NCI-H82 treated with DMSO at 0.1 percent for 48 hours (cell line): Measurements from ENCODE around the gene INCA1.

Experiments
- DNase-seq: peaks from one replicate; lab custom pipeline; 2025; ENCODE audit not compliant: unreplicated experiment; lab: John Stamatoyannopoulos, UW

Gene INCA1

DNA sequence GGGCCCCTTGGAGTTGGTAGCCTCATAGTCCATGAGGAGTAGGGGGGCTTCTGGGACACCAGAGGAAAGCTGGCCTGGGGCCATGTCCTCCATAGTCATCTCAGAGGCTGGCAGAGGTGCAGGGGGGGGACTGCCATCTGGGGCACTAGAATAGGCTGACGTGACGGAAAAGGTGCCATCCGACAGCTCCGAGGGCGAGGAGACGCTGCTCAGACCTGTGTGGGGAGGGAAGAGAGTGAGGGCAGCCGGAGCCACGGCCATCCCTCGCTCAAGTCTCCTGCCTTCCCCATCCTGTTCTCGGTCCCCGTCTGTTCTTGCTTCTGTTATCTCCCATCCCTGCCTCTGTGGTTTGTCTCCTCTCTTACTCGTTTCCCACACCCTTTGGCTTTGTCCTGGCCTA, 25.0 kb downstream of the INCA1 start:
- no peak for DNase-seq

DNA sequence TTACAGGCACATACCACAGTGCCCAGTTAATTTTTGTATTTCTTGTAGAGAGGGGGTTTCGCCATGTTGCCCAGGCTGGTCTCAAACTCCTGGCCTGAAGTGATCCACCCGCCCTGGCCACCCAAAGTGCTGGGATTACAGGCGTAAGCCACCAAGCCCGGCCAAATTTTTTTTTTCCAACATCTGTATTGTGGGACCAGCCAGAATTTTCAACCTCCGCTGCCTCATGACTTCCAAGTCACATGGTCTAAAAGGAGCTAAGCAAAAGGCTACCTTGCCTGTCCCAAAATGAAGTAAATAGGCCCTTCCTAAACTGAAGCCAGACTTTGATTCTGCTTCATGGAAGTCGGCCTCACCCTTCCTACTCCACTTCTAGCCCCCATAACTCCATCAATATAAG, 25.5 kb downstream of the INCA1 start:
- no peak for DNase-seq

DNA sequence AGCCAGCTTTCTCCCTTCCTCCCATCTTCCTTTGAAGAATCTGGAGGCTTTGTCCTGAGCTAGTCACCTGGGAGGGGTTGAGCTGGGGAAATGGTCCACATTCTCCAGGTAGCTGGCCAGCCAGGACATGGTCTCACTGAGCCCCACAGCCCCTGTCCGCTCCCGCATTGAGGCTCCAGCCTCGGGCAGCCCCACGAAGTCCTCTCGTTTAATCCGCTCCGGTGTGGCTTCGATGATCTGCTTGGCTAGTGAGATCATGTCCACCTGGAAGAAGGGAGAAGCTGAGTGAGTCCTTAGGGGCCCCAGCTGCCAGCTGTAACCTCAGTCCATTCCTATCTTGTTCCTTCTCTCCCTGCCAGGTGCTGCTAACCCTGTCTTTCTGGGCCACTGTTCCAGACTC, 27.0 kb downstream of the INCA1 start:
- DNase-seq, result no peak

DNA sequence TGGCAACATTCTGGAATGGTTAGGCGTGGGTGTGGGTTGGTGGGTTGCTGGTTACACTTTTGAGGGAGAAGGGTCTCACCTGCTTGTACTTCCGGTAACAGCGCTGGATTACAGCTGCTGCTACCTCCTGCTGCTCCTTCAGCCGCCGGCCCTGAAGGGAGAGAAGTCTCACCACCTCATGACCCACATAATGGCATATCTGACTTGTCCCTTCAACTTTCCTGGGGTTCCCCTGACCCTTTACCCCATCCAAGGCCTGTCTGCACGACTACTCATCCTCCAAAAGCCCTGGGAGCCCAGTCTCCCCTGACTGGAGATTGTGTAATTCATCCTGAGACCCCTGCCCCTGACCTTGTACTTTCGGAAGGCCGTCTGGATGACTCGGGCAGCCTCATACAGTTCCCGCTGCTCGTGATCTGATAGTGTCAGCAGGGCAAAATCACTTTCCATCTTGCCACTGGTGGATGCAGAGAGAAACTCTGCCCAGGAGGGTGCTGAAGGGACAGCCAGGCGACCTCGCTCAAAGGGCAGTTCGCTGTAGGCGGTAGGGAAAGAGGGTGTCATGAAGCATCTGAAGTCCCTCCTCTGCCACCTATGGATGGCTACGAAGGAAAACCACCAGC, 27.7 kb downstream of the INCA1 start:
- no peak for DNase-seq

DNA sequence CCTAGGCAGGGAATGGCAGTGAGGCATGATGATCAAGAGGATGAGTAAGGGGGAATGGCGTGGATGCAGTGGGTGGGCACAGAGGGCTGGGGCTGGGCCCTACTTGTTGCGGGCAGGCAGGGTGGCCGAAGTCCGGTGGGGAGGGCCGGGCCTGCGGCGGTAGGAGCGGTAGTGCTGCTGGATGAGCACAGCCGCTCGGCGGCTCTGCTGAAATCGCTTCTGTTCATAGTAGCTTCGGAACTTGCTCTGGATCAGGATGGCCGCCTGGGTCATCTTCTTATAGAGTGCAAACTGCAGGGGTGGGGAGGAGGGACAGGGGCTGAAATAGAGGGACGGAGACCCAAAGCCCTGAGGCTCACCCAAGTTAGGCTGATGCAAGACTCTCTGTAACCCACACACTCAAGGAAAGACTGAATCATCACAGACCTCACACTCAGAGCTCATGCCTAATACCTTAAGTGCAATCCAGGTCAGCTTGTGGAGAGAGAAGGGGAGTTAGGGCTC, 28.2 kb downstream of the INCA1 start:
- DNase-seq, result no peak

DNA sequence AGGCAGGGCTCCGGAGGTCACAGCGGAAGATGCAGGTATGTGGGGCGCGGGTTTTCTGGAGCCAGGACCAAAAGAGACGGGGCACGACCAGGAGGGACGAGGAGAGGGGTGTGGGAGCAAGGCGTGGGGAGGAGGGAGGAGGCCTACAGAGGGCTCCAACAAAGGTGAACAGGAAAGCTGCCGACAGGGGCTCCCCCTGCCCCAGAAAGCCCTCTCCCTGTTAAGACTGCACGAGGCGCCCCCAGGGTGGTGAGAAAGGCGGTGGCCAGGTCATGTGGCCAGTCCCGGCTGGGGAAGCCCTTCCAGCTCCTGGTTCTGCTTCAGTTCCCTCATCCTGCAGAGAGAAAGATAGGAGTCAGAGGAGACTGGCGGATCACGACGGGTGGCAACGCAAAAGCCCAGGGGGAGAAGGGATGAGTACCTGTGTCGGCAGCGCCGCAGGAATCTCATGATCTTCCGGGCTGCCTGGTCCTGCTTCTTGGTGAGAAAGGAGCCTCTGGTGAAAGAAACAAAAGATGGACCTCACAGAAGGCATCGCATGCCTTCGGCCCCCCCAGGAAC, 28.8 kb downstream of the INCA1 start:
- DNase-seq, result no peak

DNA sequence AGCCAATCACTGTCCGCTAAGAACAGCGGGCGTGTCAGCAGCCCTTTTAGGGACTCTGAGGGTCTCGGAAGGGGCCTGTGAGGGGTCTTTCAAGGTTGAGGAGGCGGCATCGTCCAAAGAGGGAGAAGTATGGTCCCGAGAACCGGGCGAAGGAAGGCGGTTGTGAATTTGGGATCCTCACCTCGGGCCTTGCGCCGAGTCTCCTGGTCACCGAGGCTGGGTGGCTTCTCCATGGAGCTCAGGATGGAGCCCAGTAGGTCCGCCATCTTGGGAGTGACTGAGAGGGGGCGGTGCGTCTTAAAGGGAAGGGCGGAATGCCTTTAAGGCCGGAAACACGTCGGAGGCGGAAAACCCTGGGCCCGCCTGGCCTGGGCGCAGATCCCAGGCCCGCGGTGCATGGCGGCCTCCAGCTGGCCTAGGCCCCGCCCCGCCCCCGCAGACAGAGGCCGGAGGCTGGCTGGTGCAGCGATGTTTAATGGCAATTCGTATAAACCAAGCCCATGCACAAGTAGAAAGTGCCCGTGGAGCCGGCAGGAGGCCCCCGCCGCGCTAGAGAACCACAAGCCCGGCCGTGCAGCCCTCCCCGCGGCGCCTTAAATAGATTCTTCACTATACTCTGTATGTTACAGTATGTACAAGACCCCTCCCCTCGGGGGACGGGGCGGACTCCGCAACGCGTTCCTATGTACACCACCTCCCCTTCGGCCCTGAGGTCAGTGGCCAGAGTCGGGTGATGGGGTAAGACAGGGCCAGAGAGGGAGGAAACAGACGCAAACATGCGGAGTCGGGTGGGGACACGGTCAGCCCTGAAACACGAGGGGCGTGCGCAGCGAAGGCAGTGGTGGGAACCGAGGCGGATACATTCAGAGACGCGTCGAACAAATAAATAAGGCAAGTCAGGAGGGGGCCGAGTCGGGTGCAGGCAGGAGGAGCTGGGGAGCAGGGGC, 29.5 kb downstream of the INCA1 start, which contains the start of gene SPAG7:
Gene SPAG7, minus strand, starts transcription at position 279 of the 947 bp plus-strand sequence. Its CDS starts 13 bp downstream, at position 266.
- peak; percentile 95 for DNase-seq

DNA sequence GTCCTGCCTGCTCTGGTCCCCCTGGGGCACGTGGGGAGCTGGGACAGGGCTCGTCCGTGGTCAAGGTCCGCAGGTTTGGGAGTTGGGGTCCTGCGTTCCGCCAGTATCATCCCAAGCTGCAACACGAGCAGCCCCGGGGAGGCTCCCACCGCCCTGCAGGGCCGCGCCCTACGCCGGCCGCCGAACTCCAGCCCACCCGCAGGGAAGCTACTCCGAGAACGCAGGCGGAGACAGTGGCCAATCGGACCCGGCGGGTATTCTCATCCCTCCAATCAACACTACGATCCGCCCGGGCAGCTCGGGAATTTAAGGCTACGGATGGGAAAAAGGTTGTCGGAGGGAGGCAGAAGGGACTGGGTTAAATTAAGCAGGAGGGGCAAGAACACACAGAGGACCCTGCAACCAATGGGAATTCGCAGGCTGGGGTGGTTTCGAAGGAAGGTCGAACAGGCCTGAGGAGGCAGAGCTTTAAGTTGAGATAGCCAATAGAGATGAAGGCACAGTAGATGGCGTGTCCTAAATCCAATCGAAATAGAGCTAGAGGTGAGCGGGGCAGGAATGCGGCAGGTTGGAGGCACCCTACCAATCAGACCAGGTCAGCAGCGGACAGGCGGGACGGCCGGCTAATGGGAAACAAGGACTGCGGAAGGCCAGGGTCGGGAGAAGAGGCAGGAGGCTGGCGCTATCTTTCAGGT, 30.3 kb downstream of the INCA1 start:
- DNase-seq, result peak; percentile 100

DNA sequence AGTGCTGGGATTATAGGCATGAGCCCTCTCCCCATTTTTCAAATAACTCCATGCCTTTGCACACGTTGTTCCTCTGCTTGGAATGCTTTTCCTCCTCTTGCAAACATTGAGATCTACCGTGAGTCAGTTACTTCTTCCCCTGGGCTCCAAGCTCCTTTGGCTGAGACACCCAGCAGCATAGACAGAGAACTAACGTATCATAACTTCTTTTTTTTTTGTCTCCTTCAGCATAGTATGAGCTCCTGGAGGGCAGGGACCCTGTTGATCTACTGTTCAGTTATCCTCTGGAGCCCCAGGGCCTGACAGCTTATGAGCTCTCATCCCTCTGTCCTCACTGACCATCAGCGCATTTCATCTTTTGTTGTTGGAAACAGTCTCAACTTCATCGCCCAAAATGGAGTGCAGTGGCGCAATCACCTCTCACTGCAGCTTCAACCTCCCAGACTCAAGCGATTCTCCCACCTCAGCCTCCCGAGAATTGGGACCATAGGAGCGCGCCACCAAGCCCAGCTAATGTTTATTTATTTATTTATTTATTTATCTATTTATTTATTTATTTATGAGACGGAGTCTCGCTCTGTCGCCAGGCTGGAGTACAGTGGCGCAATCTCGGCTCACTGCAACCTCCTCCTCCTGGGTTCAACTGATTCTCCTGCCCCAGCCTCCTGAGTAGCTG, 31.9 kb downstream of the INCA1 start:
- DNase-seq, result no peak

DNA sequence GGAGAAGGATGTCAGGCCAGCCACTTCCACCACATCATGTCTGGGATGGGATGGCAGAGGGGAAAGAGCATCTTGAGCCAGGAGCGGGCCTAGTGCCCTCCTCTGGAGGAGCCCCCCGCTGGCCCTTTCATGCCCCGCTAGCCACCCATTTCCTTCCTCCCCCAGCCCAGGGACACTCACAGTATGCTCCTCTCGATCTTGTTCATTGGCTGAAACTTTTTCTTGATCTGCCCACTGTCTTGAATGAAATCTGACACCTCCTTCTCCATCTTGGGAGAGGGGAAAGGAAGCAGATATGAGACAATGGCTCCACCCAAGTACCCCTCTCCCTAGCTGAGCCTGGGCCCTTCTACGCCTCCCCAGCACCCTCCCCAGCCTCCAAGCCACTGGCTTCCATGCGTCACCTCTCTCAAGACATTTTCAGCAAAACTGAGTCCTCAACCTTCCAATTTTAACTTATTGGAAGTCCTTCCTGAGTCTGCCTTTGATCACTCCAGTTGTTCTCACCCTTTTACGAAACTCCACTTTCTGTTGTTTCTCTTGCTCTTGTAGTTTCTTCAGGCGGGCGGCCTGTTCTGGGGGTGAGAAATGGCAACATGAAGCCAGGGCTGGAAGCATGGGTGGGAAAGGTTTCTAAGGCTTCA, 36.9 kb downstream of the INCA1 start:
- no peak for DNase-seq

DNA sequence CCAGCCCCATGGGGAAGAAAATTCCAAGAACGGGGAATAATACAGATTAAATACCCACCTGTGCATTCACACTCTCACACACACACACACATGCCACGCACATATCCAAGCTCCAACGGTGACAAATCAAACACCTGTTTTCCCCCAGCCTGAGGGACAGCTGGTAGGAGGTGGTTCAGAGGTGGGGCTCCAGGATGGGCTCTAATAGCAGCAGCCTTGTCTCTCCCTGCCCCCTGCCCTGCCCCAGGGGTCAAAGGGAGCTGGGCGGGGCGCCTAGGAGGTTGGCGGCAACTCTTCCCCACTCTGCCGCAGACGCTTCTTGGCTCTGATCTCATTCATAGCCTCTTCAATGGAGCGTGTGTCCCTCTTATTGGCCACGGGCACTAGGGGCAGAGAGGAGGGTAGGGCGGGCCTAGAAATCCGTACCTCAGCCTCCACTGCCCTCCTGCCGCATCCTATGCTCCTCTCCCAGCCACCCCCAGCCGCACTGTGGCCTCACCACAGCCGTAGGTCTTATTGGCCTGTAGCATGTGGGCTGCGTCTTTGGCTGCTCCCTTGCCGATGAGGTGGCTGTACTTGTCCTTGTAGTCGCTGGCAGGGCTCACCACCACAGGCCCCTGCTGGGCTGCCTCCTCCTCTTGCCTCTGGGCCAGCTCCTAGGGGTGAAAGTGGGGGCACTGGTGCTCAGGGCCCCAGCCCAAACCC, 37.9 kb downstream of the INCA1 start:
- DNase-seq, result no peak

DNA sequence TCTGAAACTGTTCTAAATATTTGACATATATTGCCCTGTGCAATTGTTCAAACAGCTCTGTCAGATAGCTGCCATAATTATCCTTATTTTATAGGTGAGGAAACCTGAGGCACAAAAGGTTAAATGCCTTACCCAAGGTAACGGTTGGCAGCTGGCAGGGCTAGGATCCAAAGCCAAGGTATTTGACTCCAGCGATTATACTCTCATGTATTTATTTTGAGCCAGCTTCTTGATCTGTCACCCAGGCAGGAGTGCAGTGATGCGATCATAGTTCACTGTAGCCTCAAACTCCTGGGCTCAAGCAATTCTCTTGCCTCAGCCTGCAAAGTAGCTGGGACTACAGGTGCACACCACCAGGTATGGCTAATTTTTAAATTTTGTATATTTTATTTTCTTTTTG, 39.2 kb downstream of the INCA1 start:
- DNase-seq, result no peak

DNA sequence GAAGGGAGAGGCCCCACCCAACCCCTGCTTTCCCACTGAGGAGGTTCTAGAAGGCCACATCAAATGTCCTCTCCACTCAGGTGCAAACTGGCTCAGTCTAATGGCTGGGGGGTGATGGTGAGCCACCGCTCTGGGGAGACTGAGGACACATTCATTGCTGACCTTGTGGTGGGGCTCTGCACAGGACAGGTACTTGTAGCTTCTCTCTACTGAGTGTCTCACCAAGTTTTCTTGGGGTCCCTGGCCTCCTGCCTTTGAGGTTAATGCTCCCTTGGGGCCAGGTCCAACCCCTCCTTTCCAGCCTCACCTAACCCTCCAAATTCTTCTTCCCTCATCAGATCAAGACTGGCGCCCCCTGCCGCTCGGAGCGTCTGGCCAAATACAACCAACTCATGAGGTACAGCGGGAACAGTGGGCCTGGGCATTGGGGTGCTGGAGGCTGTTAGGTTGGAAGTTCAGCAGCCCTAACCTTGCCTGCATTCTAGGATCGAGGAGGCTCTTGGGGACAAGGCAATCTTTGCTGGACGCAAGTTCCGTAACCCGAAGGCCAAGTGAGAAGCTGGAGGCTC, 40.7 kb downstream of the INCA1 start:
- no peak for DNase-seq

DNA sequence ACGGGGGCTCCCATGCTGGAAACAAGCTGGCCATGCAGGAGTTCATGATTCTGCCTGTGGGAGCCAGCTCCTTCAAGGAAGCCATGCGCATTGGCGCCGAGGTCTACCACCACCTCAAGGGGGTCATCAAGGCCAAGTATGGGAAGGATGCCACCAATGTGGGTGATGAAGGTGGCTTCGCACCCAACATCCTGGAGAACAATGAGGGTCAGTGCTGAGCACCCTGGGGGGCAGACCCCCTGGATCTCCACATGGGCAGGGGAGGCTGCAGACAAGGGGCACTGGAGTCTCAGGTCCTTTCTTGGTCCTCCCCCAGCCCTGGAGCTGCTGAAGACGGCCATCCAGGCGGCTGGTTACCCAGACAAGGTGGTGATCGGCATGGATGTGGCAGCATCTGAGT, 42.2 kb downstream of the INCA1 start:
- no peak for DNase-seq

DNA sequence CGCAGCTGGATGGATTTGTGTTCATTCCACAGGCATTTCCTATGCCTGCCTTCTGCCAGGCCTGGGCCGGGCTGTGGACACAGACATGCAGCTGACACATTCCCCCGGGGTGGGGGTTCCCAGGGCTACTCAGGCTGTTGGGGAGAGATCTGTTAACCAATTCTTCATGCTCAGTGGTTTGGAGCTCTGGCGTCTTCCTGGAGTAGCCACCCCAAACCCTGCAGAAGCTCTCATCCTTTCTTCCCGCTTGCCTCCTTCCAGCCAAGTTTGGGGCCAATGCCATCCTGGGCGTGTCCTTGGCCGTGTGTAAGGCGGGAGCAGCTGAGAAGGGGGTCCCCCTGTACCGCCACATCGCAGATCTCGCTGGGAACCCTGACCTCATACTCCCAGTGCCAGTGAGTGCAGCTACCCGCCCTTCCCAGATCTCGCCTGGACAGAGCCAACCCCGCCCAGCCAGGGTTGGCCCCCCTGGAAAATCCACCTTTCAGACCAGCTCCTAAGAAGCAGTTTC, 43.8 kb downstream of the INCA1 start:
- no peak for DNase-seq

DNA sequence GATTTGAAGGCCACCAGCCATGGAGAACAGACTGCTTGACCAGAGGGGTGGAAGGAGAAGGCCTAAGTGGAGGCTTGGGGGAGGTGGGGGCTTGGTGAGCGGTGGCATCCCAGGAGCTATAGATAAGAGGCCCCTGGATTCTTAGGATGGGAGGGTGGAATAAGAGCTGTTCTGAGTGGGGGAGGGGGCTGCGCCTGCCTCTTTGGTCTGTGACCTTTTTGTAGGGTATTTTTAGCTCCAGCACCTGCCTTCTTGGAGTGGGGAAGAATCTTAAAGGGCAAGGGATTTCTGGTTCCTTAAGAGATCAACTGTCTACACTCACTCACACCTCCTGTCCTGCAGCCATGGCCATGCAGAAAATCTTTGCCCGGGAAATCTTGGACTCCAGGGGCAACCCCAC, 45.8 kb downstream of the INCA1 start:
- no peak for DNase-seq

DNA sequence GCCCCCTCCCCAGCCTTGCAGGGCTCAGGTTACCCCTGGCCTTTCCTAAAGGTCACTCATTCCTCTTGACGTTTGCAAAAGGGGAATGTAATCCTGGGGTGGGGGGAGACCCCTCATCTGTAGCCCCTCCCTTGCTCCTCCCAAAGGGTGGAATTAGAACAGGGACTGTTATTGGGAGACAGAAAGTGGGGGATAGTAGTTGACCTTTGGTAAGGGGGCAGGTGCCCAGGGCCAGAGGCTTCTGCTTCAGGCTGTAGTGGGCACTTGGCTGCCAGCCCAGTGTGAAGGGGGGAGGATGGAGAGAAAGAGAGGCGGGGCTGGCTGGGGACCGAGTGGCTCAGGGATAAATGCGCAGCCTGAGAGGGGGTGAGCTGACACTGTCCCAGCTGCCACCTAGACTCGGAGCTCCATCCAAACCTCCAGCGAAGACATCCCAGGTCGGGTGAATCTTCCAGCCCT, 46.5 kb downstream of the INCA1 start, which contains the start of gene ENO3:
Gene ENO3, plus strand, starts transcription at position 374 of the 459 bp plus-strand sequence. CDS start 711 bp downstream, outside the sequence.
- DNase-seq, result peak; percentile 79

DNA sequence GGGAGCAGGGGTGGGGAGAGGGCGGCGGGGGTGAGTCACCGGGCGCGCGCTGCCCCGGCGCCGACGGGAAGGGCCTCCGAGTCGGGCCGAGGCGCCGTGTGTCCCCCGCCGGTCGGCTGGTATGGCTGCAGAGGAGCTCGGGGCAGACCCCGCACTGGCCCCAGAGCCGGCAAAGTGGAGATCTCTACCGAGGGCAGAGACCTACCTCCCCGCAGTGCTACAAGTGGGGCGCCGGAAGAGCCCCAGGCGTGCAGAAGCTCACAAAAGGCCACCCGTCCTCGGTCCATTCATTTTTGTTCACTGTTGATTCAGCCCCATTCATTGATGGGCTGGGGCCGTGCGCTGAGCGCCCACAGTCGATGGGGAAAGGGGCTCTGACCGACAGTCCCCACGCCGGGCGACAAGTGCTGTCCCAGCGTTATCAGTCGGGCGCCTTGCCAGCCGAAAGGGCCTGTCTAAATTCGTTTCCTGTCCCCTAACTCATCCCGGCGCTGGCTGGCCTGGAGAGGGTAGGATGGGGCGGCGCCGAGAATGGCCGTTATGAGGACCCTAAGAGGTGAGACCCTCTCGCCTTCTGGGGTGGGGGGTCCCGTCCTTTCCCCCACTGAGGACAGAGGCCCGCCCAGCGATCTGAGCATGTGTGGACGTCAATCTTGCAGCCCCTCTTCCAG, 47.1 kb downstream of the INCA1 start:
- no peak for DNase-seq
